Ramos (cell line): ENCODE data around the gene MYO1H.

ENCODE experiments used
- in situ Hi-C: fragments of 300-500 bp; cut with MboI; formaldehyde crosslinking; loops from one replicate; pipeline ENCODE4 v1.14.3; 2022; ENCODE audit warnings: low sequenced_read_pairs; ENCODE audit not compliant: unreplicated experiment

MYO1H gene

GRCh38 chr12:109440851-109441490, 93.3 kb downstream of the MYO1H start:
- in situ Hi-C loops, result no loop called here

GRCh38 chr12:109443794-109444193, 96.1 kb downstream of the MYO1H start:
- in situ Hi-C loops, result no loop called here

- in situ Hi-C loops, result no loop called here
These were observed 96.6 kb downstream of the MYO1H start for GRCh38 chr12:109444259-109444658.

GRCh38 chr12:109445191-109445609, 97.5 kb downstream of the MYO1H start:
- in situ Hi-C loops, result no loop called here

- in situ Hi-C loops, result no loop called here
These were observed 99.2 kb downstream of the MYO1H start for GRCh38 chr12:109446869-109447268.

GRCh38 chr12:109447482-109447881, 99.8 kb downstream of the MYO1H start:
- in situ Hi-C loops, result no loop called here

GRCh38 chr12:109448272-109448671, 100.6 kb downstream of the MYO1H start:
- in situ Hi-C loops, result no loop called here

- in situ Hi-C loops, result no loop called here
These were observed 101.1 kb downstream of the MYO1H start for GRCh38 chr12:109448707-109449390.

GRCh38 chr12:109449845-109450532, 102.3 kb downstream of the MYO1H start:
- in situ Hi-C loops, result no loop called here

- in situ Hi-C loops, result no loop called here
These were observed 103.3 kb downstream of the MYO1H start for GRCh38 chr12:109450980-109451379.

GRCh38 chr12:109451400-109451799, 103.7 kb downstream of the MYO1H start:
- in situ Hi-C loops, result no loop called here

- in situ Hi-C loops, result no loop called here
These were observed 104.8 kb downstream of the MYO1H start for GRCh38 chr12:109452489-109452888.

- in situ Hi-C loops, result no loop called here
These were observed 108.0 kb downstream of the MYO1H start for GRCh38 chr12:109455706-109456105.

- in situ Hi-C loops, result no loop called here
These were observed 110.4 kb downstream of the MYO1H start for GRCh38 chr12:109458086-109458485.

GRCh38 chr12:109458771-109459208, 111.1 kb downstream of the MYO1H start:
- in situ Hi-C loops, result no loop called here

GRCh38 chr12:109459247-109459646, 111.5 kb downstream of the MYO1H start:
- in situ Hi-C loops, result no loop called here

GRCh38 chr12:109460538-109460937, 112.8 kb downstream of the MYO1H start:
- in situ Hi-C loops, result no loop called here

- in situ Hi-C loops, result no loop called here
These were observed 113.5 kb downstream of the MYO1H start for GRCh38 chr12:109461049-109461845.

- in situ Hi-C loops, result no loop called here
These were observed 114.4 kb downstream of the MYO1H start for GRCh38 chr12:109461846-109462756.
